HepG2 (cell line): Measurements from ENCODE around the gene RAD51D.
"Not testable (repeated sequence)": the region's sequence is repeated elsewhere in the genome, so short reads cannot be mapped to it uniquely, and the experiment has no call there.

Experiments
- ATRX ChIP-seq: sonication (generic); formaldehyde crosslinking; IDR thresholded peaks from 2 replicates; pipeline ENCODE4 v1.4.0; 2020; ENCODE audit warnings: missing genetic modification reagents, borderline replicate concordance
- FOXK2 ChIP-seq: fragments of 450-650 bp; IDR thresholded peaks from 2 replicates; pipeline ENCODE4 v1.6.1; 2016
- KLF13 ChIP-seq: sonication (generic); formaldehyde crosslinking; IDR thresholded peaks from 2 replicates; pipeline ENCODE4 v1.4.0; 2020; ENCODE audit warnings: mild to moderate bottlenecking, missing genetic modification reagents
- SMAD3 ChIP-seq: sonication (generic); formaldehyde crosslinking; IDR thresholded peaks from 2 replicates; pipeline ENCODE4 v1.4.0; 2020; ENCODE audit warnings: missing genetic modification reagents
- THRA ChIP-seq: sonication (generic); formaldehyde crosslinking; IDR thresholded peaks from 2 replicates; pipeline ENCODE4 v1.4.0; 2020; ENCODE audit warnings: missing genetic modification reagents, borderline replicate concordance
- TP53 ChIP-seq: sonication (generic); formaldehyde crosslinking; conservative IDR thresholded peaks from 2 replicates; pipeline ENCODE4 v1.4.0; 2020; ENCODE audit warnings: missing genetic modification reagents

GRCh38 chr17:35045458-35045979 lies 74.1 kb downstream of the RAD51D start:
- TF ChIP-seq THRA; FOXK2; SMAD3 (CRISPR knock-in tag); ATRX; KLF13 (CRISPR knock-in tag); TP53 (CRISPR knock-in tag): not testable (repeated sequence)
